H9 (cell line): ENCODE measurements around the gene R3HCC1L. TPM values are rescaled to one million over a fixed set of nuclear protein-coding genes. Genes with fewer than 3 reads are reported as not detected.

Experiments
- DNase-seq: peaks from one replicate; pipeline ENCODE4 v3.0.0-alpha.2; 2017
- H2AFZ ChIP-seq: one replicate; pipeline ENCODE4 v1.6.1; 2013; ENCODE audit warnings: mild to moderate bottlenecking, low read length, control low read depth, moderate library complexity
- H2AK5ac ChIP-seq: 2 replicates; pipeline ENCODE4 v1.6.1; 2013; ENCODE audit warnings: low read length, control low read depth, mixed read lengths; ENCODE audit not compliant: insufficient read length
- H2BK120ac ChIP-seq: one replicate; pipeline ENCODE4 v1.6.1; 2013; ENCODE audit warnings: low read depth, mild to moderate bottlenecking, low read length, control low read depth, inconsistent platforms; ENCODE audit not compliant: poor library complexity, severe bottlenecking
- H2BK12ac ChIP-seq: 2 replicates; pipeline ENCODE4 v1.6.1; 2013; ENCODE audit warnings: low read length, control low read depth, mixed read lengths, low read depth; ENCODE audit not compliant: insufficient read length
- H2BK15ac ChIP-seq: 2 replicates; pipeline ENCODE4 v1.6.1; 2013; ENCODE audit warnings: low read depth, low read length, control low read depth
- H2BK20ac ChIP-seq: one replicate; pipeline ENCODE4 v1.6.1; 2013; ENCODE audit warnings: low read depth, mild to moderate bottlenecking, low read length, control low read depth, inconsistent platforms; ENCODE audit not compliant: poor library complexity, severe bottlenecking
- H2BK5ac ChIP-seq: 2 replicates; pipeline ENCODE4 v1.6.1; 2013; ENCODE audit warnings: low read length, control low read depth, mixed read lengths; ENCODE audit not compliant: insufficient read length
- H3K14ac ChIP-seq: 2 replicates; pipeline ENCODE4 v1.6.1; 2013; ENCODE audit warnings: low read length, control low read depth; ENCODE audit not compliant: insufficient read depth
- H3K18ac ChIP-seq: 2 replicates; pipeline ENCODE4 v1.6.1; 2013; ENCODE audit warnings: low read depth, mild to moderate bottlenecking, mixed read lengths, low read length, control low read depth; ENCODE audit not compliant: insufficient read length
- H3K23ac ChIP-seq: 2 replicates; pipeline ENCODE4 v1.6.1; 2013; ENCODE audit warnings: low read length, control low read depth, mixed read lengths, low read depth; ENCODE audit not compliant: insufficient read length
- H3K23me2 ChIP-seq: 2 replicates; pipeline ENCODE4 v1.6.1; 2013; ENCODE audit warnings: low read depth, mild to moderate bottlenecking, mixed read lengths, low read length, control low read depth; ENCODE audit not compliant: insufficient read length, poor library complexity, severe bottlenecking
- H3K27ac ChIP-seq: 2 replicates; pipeline ENCODE4 v1.5.1; 2013; ENCODE audit warnings: low read length, control low read depth, mixed read lengths, low read depth; ENCODE audit not compliant: insufficient read length
- H3K27me3 ChIP-seq: 2 replicates; pipeline ENCODE4 v1.6.1; 2013; ENCODE audit warnings: low read length, control low read depth, inconsistent platforms; ENCODE audit not compliant: insufficient read depth
- H3K4ac ChIP-seq: 2 replicates; pipeline ENCODE4 v1.6.1; 2013; ENCODE audit warnings: low read depth, mild to moderate bottlenecking, control low read depth, inconsistent platforms, low read length, moderate library complexity
- H3K4me1 ChIP-seq: 2 replicates; pipeline ENCODE4 v1.6.1; 2013; ENCODE audit warnings: low read length, control low read depth, inconsistent platforms; ENCODE audit not compliant: insufficient read depth
- H3K4me2 ChIP-seq: 2 replicates; pipeline ENCODE4 v1.6.1; 2013; ENCODE audit warnings: low read length, control low read depth, mixed read lengths; ENCODE audit not compliant: insufficient read length, insufficient read depth
- H3K56ac ChIP-seq: 2 replicates; pipeline ENCODE4 v1.6.1; 2013; ENCODE audit warnings: low read depth, mild to moderate bottlenecking, mixed read lengths, low read length, control low read depth; ENCODE audit not compliant: insufficient read length
- H3K79me1 ChIP-seq: 2 replicates; pipeline ENCODE4 v1.6.1; 2013; ENCODE audit warnings: low read depth, mild to moderate bottlenecking, moderate library complexity, low read length, control low read depth, inconsistent platforms; ENCODE audit not compliant: insufficient read depth, poor library complexity, severe bottlenecking
- H3K79me2 ChIP-seq: 2 replicates; pipeline ENCODE4 v1.6.1; 2013; ENCODE audit warnings: low read length, control low read depth, inconsistent platforms; ENCODE audit not compliant: insufficient read depth
- H3K9ac ChIP-seq: 2 replicates; pipeline ENCODE4 v1.6.1; 2013; ENCODE audit warnings: low read length, control low read depth, mixed read lengths; ENCODE audit not compliant: insufficient read length; ENCODE audit errors: extremely low read depth
- H3K9me3 ChIP-seq: one replicate; pipeline ENCODE4 v1.6.1; 2013; ENCODE audit warnings: low read depth, low read length, inconsistent platforms; ENCODE audit not compliant: control insufficient read depth
- H3T11ph ChIP-seq: one replicate; pipeline ENCODE4 v1.6.1; 2013; ENCODE audit warnings: mild to moderate bottlenecking, low read length, control low read depth, inconsistent platforms
- H4K20me1 ChIP-seq: one replicate; pipeline ENCODE4 v1.6.1; 2013; ENCODE audit not compliant: control insufficient read depth, insufficient read length, insufficient read depth
- H4K5ac ChIP-seq: 2 replicates; pipeline ENCODE4 v1.6.1; 2013; ENCODE audit warnings: low read depth, mild to moderate bottlenecking, mixed read lengths, low read length, control low read depth; ENCODE audit not compliant: insufficient read length
- H4K8ac ChIP-seq: replicated peaks from 2 replicates; pipeline ENCODE4 v1.6.1; 2013; ENCODE audit warnings: low read length, control low read depth, mixed read lengths, low read depth; ENCODE audit not compliant: insufficient read length
- H4K91ac ChIP-seq: 2 replicates; pipeline ENCODE4 v1.6.1; 2013; ENCODE audit warnings: low read depth, mild to moderate bottlenecking, moderate library complexity, mixed read lengths, low read length, control low read depth; ENCODE audit not compliant: insufficient read length
- H3K27ac Mint-ChIP-seq, 3 experiments: 2 replicates in 2 of 3; 3 replicates in 1 of 3; pipeline ENCODE4 v1.8.0; 2020 to 2021; ENCODE audit warnings: mixed read lengths in 3 of 3, mild to moderate bottlenecking in 1 of 3, moderate library complexity in 1 of 3
- H3K27me3 Mint-ChIP-seq: 2 replicates; pipeline ENCODE4 v1.8.0; 2021; ENCODE audit warnings: low read depth, mild to moderate bottlenecking, moderate library complexity, mixed read lengths
- H3K36me3 Mint-ChIP-seq, 3 experiments: 2 replicates in 2 of 3; 3 replicates in 1 of 3; pipeline ENCODE4 v1.8.0; 2020 to 2021; ENCODE audit warnings: low read depth in 3 of 3, mixed read lengths in 3 of 3; ENCODE audit not compliant: insufficient read depth in 1 of 3
- H3K4me1 Mint-ChIP-seq, 2 experiments: 2 replicates each; pipeline ENCODE4 v1.8.0; 2020; ENCODE audit warnings: mixed read lengths in 2 of 2
- H3K4me3 Mint-ChIP-seq, 2 experiments: 2 replicates in 1 of 2; 3 replicates in 1 of 2; pipeline ENCODE4 v1.8.0; 2020 to 2021; ENCODE audit warnings: mild to moderate bottlenecking in 2 of 2, mixed read lengths in 2 of 2, moderate library complexity in 1 of 2
- H3K9me3 Mint-ChIP-seq, 2 experiments: 2 replicates in 1 of 2; 3 replicates in 1 of 2; pipeline ENCODE4 v1.8.0; 2020; ENCODE audit warnings: mild to moderate bottlenecking in 2 of 2, mixed read lengths in 2 of 2, moderate library complexity in 1 of 2
- WGBS: extraction: QIAGEN DNeasy Blood & Tissue Kit; methylation state at CpG from one replicate; pipeline ENCODE4 v1.1.7; 2013; ENCODE audit warnings: missing lambda C conversion rate, low lambda C conversion rate, mixed read lengths; ENCODE audit not compliant: insufficient read length; ENCODE audit errors: extremely low coverage; 5-methylcytosine and 5-hydroxymethylcytosine counted together
- total RNA-seq: library from RNA; stranded (reverse); gene quantifications from 2 replicates; pipeline ENCODE4 v1.2.1, GENCODE V29; 2021
- TF ChIP-seq, protein P1 (sequence below): fragments of 200-600 bp; sonication (generic); conservative IDR thresholded peaks from 3 replicates; pipeline ENCODE4 v1.8.0; 2021; ENCODE audit warnings: antibody characterized with exemption, mild to moderate bottlenecking

Gene R3HCC1L
- total RNA-seq, 1 experiment from 2014 or later: 18.5 TPM

DNA sequence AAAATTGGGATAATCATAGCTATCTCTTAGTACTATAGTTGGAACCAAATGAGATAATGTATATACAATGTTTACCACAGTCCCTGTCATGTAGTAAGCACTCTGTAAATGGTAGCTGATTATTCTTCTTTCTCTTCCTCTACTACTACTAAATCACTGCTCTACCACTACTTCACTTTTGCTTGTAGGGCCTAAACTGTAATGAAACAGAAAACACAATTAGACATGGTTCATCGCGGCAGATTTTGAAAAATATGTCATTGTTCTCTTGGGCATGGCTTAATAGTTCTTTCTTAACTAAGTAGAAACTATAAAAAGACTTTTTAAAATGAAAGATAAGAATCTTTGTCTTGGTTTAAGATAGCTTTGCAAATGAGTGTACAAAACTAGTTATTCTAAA is 34.9 kb downstream of the R3HCC1L start:
- Histone ChIP-seq H3K14ac (no peak overlapping the region), H3K23ac (no peak overlapping the region), H3K9ac (no peak overlapping the region), H3K23me2 (no peaks in the 10 kb centered on the region), H3K9me3 (no peaks in the 10 kb centered on the region), H2AFZ (no peak overlapping the region), H3K18ac (no peak overlapping the region), H3K79me2 (no peaks in the 10 kb centered on the region), H4K5ac (no peak overlapping the region), H2BK12ac (no peak overlapping the region), H3K27me3 (no peaks in the 10 kb centered on the region), H2BK15ac (no peak overlapping the region), H2BK20ac (no peak overlapping the region), H3T11ph (no peak overlapping the region), H3K56ac (no peak overlapping the region), H2BK120ac (no peak overlapping the region), H4K8ac (no peak overlapping the region), H3K79me1 (peaks cover 3% of the 10 kb centered on the region), H2AK5ac (no peak overlapping the region), H4K91ac (no peak overlapping the region), H3K27ac (no peak overlapping the region), H3K4me2 (no peak overlapping the region), H4K20me1 (no peaks in the 10 kb centered on the region), H3K4ac (no peak overlapping the region), H3K4me1 (peaks cover 13% of the 10 kb centered on the region; the same call in 1 of the 2 replicates), H2BK5ac (no peak overlapping the region)
- Mint-ChIP-seq H3K9me3 (no peaks in the 10 kb centered on the region), H3K27ac (no peak overlapping the region), H3K4me3 (no peak overlapping the region), H3K4me1 (peaks cover 40 to 41% of the 10 kb centered on the region in 2 experiments), H3K36me3 (peaks cover 7 to 17% (median 16%) of the 10 kb centered on the region in 3 experiments; a peak in 6 of 7 replicates), H3K27me3 (no peaks in the 10 kb centered on the region)
- TF ChIP-seq, protein P1, sequence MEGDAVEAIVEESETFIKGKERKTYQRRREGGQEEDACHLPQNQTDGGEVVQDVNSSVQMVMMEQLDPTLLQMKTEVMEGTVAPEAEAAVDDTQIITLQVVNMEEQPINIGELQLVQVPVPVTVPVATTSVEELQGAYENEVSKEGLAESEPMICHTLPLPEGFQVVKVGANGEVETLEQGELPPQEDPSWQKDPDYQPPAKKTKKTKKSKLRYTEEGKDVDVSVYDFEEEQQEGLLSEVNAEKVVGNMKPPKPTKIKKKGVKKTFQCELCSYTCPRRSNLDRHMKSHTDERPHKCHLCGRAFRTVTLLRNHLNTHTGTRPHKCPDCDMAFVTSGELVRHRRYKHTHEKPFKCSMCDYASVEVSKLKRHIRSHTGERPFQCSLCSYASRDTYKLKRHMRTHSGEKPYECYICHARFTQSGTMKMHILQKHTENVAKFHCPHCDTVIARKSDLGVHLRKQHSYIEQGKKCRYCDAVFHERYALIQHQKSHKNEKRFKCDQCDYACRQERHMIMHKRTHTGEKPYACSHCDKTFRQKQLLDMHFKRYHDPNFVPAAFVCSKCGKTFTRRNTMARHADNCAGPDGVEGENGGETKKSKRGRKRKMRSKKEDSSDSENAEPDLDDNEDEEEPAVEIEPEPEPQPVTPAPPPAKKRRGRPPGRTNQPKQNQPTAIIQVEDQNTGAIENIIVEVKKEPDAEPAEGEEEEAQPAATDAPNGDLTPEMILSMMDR: no peak
- no peak for DNase-seq
- WGBS: no CpG with 5 or more reads among the region's 2 CpGs
